Psoas muscle (tissue), 8 donors: Measurements from ENCODE around the gene CWF19L1. TPM values are rescaled to one million over a fixed set of nuclear protein-coding genes. Genes with fewer than 3 reads are reported as not detected.
A peak's percentile ranks its signal among the peaks of the same experiment; 100 is the strongest.
"Not testable (repeated sequence)": the region's sequence is repeated elsewhere in the genome, so short reads cannot be mapped to it uniquely, and the experiment has no call there.

ENCODE experiments used
- ATAC-seq, 4 donors: fragments of 200-7000 bp; cut with Tn5 transposase; one replicate each; pipeline ENCODE4 v1.9.1; 2020; ENCODE audit warnings: moderate library complexity in 3 of 4, mild to moderate bottlenecking in 2 of 4
- DNase-seq, 2 donors: peaks; one replicate each; pipeline ENCODE4 v3.0.0-alpha.2; 2020
- H3K27ac ChIP-seq: fragments of 200-600 bp; one replicate; pipeline ENCODE4 v1.8.0; 2022
- H3K27me3 ChIP-seq, 3 donors: fragments of 200-600 bp in 1 of 3; one replicate each; pipeline versions ENCODE4 v1.6.1 to v1.8.0; 2013 to 2022; ENCODE audit warnings: low read length in 2 of 3, mild to moderate bottlenecking in 2 of 3, moderate library complexity in 1 of 3; ENCODE audit not compliant: insufficient read depth in 3 of 3
- H3K36me3 ChIP-seq, 2 donors: fragments of 200-600 bp in 1 of 2; one replicate each; pipeline versions ENCODE4 v1.6.1 to v1.8.0; 2013 to 2022; ENCODE audit warnings: low read depth in 1 of 2, mild to moderate bottlenecking in 1 of 2, moderate library complexity in 1 of 2; ENCODE audit not compliant: insufficient read depth in 1 of 2
- H3K4me1 ChIP-seq: fragments of 200-600 bp; one replicate; pipeline ENCODE4 v1.8.0; 2022
- H3K4me3 ChIP-seq: fragments of 200-600 bp; one replicate; pipeline ENCODE4 v1.8.0; 2022; ENCODE audit warnings: mild to moderate bottlenecking
- H3K9me3 ChIP-seq: fragments of 200-600 bp; one replicate; pipeline ENCODE4 v1.8.0; 2022
- CTCF ChIP-seq: fragments of 200-600 bp; IDR thresholded peaks from one replicate; pipeline ENCODE4 v1.8.0; 2022; ENCODE audit warnings: antibody characterized with exemption
- WGBS, 3 donors: extraction: QIAGEN DNeasy Blood & Tissue Kit; methylation state at CpG; one replicate each; pipeline versions ENCODE4 v1.1.6 to v1.1.7; 2013; 5-methylcytosine and 5-hydroxymethylcytosine counted together
- intact Hi-C, 2 donors: fragments of 100-400 bp; cut with DNase I; formaldehyde crosslinking; loops; one replicate each; pipeline versions ENCODE4 v1.11.0 to v1.14.2; 2022
- polyA plus RNA-seq, 3 donors: library from polyadenylated mRNA; stranded (reverse); fragments of 200-250 nt; gene quantifications; one replicate each; pipeline ENCODE4 v1.2.3, GENCODE V29; 2013
- total RNA-seq, 4 donors: library from RNA; stranded (reverse); fragmentation: NEBNext Ultra II Directional in 2 of 4; extraction: Animal tissue kit (Norgen Biotek cat#: 25700) in 2 of 4; gene quantifications; one replicate each; pipeline versions ENCODE4 v1.2.1 to v1.2.4, GENCODE V29; 2021 to 2023
- donor health status: healthy with polysubstance abuse.
- donor health status: DM: no; HTN: no; CAD: no; lungs with moderate emphysema.
- donor health status: Bipolar disorder and iron deficiency.
- donor health status: healthy.
- donor health status: DM: yes; HTN: yes; CAD: no.
- donor health status: DM: no; HTN: no; CAD: no.
- donor health status: DM: no; HTN: no; CAD: no.
- donor health status: DM: yes; HTN: yes; CAD: no.

CWF19L1 gene
- total and polyA plus RNA-seq, 7 donors, result 9.5 to 24.6 (median 13.5) TPM

GRCh38 chr10:100287756-100288155, 20.3 kb upstream of the CWF19L1 start:
- no peaks in the 10 kb centered on the region for H3K27me3 ChIP-seq
- H3K4me3 ChIP-seq, result no peak overlapping the region
- H3K36me3 ChIP-seq, result peaks cover 2 to 22% of the 10 kb centered on the region in 2 donors
- intact Hi-C loops, result no loop called here
- DNase-seq (no peak), ATAC-seq (no peak)
- H3K4me1 ChIP-seq, result peaks cover 35% of the 10 kb centered on the region
- WGBS, 3 donors, result 98 to 99% (median 98%) methylated on average over 6 of the region's 6 CpGs
- no peak overlapping the region for H3K27ac ChIP-seq
- no peak for TF ChIP-seq CTCF
- no peaks in the 10 kb centered on the region for H3K9me3 ChIP-seq

GRCh38 chr10:100286051-100287033, 18.9 kb upstream of the CWF19L1 start, which contains the start of gene BLOC1S2:
Gene BLOC1S2, minus strand, starts transcription at chr10:100286680. Its CDS starts 21 bp downstream, at chr10:100286659.
- ATAC-seq (peak; percentile 95 to 97 (median 96)), DNase-seq (peak; percentile 89 to 94)
- H3K27ac ChIP-seq, result peak within 1 kb of the TSS; percentile 97
- peaks cover 10 to 35% of the 10 kb centered on the region in 2 donors for H3K36me3 ChIP-seq
- H3K27me3 ChIP-seq, result no peaks in the 10 kb centered on the region
- WGBS, 3 donors, result 1 to 2% (median 1%) methylated on average over 63 of the region's 63 CpGs
- no peak for TF ChIP-seq CTCF
- peak within 1 kb of the TSS; percentile 91 for H3K4me3 ChIP-seq
- peaks cover 43% of the 10 kb centered on the region for H3K4me1 ChIP-seq
- intact Hi-C loops, result no loop called here
- H3K9me3 ChIP-seq, result no peaks in the 10 kb centered on the region

- intact Hi-C loops, ATAC-seq, H3K27me3 ChIP-seq, H3K9me3 ChIP-seq, DNase-seq: not testable (repeated sequence)
- WGBS, 3 donors, result 82 to 85% (median 83%) methylated on average over 12 of the region's 12 CpGs
- Histone ChIP-seq H3K27ac (peak overlapping the region; percentile 97), H3K4me3 (peak overlapping the region; percentile 91), H3K36me3 (peaks cover 10 to 45% of the 10 kb centered on the region in 2 donors), H3K4me1 (peaks cover 43% of the 10 kb centered on the region)
These were observed 17.9 kb upstream of the CWF19L1 start for GRCh38 chr10:100285326-100285725.

- Histone ChIP-seq H3K36me3 (peaks cover 17 to 62% of the 10 kb centered on the region in 2 donors), H3K4me3 (no peak overlapping the region), H3K9me3 (no peaks in the 10 kb centered on the region), H3K27ac (no peak overlapping the region), H3K4me1 (peaks cover 43% of the 10 kb centered on the region), H3K27me3 (no peaks in the 10 kb centered on the region)
- TF ChIP-seq CTCF, result no peak
- DNase-seq, result no peak
- WGBS, 3 donors, result 94 to 98% (median 97%) methylated on average over 3 of the region's 3 CpGs
- ATAC-seq, result no peak
- intact Hi-C loops, result no loop called here
These were observed 15.5 kb upstream of the CWF19L1 start for GRCh38 chr10:100282907-100283306.

GRCh38 chr10:100276971-100277370, 9.5 kb upstream of the CWF19L1 start:
- H3K4me3 ChIP-seq, H3K4me1 ChIP-seq, H3K27me3 ChIP-seq, H3K27ac ChIP-seq, ATAC-seq, intact Hi-C loops, H3K9me3 ChIP-seq, DNase-seq: not testable (repeated sequence)
- WGBS, 3 donors, result 88 to 99% (median 93%) methylated on average over 10 to 21 of the region's 31 CpGs
- H3K36me3 ChIP-seq, result peaks cover 17 to 63% of the 10 kb centered on the region in 2 donors
